Upper lobe of left lung (tissue), 6 donors: Measurements from ENCODE around the gene SRPK2. TPM values are rescaled to one million over a fixed set of nuclear protein-coding genes. Genes with fewer than 3 reads are reported as not detected.

Source experiments
- ATAC-seq, 2 donors: fragments of 200-7000 bp; cut with Tn5 transposase; one replicate each; pipeline ENCODE4 v1.9.1; 2022; ENCODE audit warnings: mild to moderate bottlenecking in 2 of 2, moderate library complexity in 2 of 2; ENCODE audit not compliant: low FRiP score in 2 of 2
- DNase-seq, 2 donors: peaks; one replicate each; pipeline ENCODE4 v3.0.0-alpha.2; 2019 to 2020
- H3K27ac ChIP-seq, 4 donors: fragments of 200-600 bp; sonication (generic); one replicate each; pipeline ENCODE4 v1.5.1; 2016 to 2019
- H3K27me3 ChIP-seq, 4 donors: fragments of 200-600 bp; sonication (generic); one replicate each; pipeline ENCODE4 v1.5.1; 2017 to 2019
- H3K36me3 ChIP-seq, 4 donors: fragments of 200-600 bp; sonication (generic); one replicate each; pipeline ENCODE4 v1.5.1; 2016 to 2019
- H3K4me1 ChIP-seq, 4 donors: fragments of 200-600 bp; sonication (generic); one replicate each; pipeline ENCODE4 v1.5.1; 2018 to 2019
- H3K4me3 ChIP-seq, 4 donors: fragments of 200-600 bp; sonication (generic); one replicate each; pipeline ENCODE4 v1.5.1; 2017 to 2019; ENCODE audit warnings: mild to moderate bottlenecking in 2 of 4, moderate library complexity in 1 of 4
- H3K9me3 ChIP-seq, 4 donors: fragments of 200-600 bp; sonication (generic); one replicate each; pipeline ENCODE4 v1.5.1; 2018 to 2019
- EP300 ChIP-seq, 4 donors: sonication (generic); formaldehyde crosslinking; IDR thresholded peaks; one replicate each; pipeline ENCODE4 v1.5.1; 2017; ENCODE audit warnings: antibody characterized with exemption in 4 of 4, control low read depth in 2 of 4
- POLR2A ChIP-seq, 4 donors: fragments of 450-650 bp; IDR thresholded peaks; one replicate each; pipeline ENCODE4 v1.5.1; 2016 to 2017; ENCODE audit warnings: antibody characterized with exemption in 4 of 4, mild to moderate bottlenecking in 2 of 4
- POLR2AphosphoS5 ChIP-seq, 2 donors: sonication (generic); formaldehyde crosslinking; IDR thresholded peaks; one replicate each; pipeline ENCODE4 v1.5.1; 2017; ENCODE audit warnings: antibody characterized with exemption in 2 of 2
- WGBS, 2 donors: methylation state at CpG; one replicate each; pipeline ENCODE4 v1.1.5; 2017 to 2018; 5-methylcytosine and 5-hydroxymethylcytosine counted together
- total RNA-seq, 6 donors: library from RNA; depleted of rRNA in 4 of 6; stranded (reverse); fragments of >200 nt in 4 of 6; gene quantifications; one replicate each; pipeline versions ENCODE4 v1.1.0 to v1.2.1, GENCODE V29; 2016 to 2021
- TF ChIP-seq, protein P1 (sequence below), 6 experiments: fragments of 450-650 bp in 4 of 6; fragments of 200-600 bp in 2 of 6; sonication (generic) in 2 of 6; IDR thresholded peaks; one replicate each; pipeline ENCODE4 v1.5.1; 2016 to 2019; ENCODE audit warnings: antibody characterized with exemption in 6 of 6
- donor health status: DM: no; HTN: no; CAD: no; lungs with moderate emphysema.
- donor health status: DM: no; HTN: yes; CAD: no; lungs with severe emphysema.

The SRPK2 gene
- total RNA-seq, 6 donors from 2014 or later = 29.6 to 55.6 (median 45.6) TPM

GRCh38 chr7:105097619-105098018, 291.1 kb downstream of the SRPK2 start:
- TF ChIP-seq POLR2A (IDR thresholded peaks at IDR 0.05) (no peak), EP300 (IDR thresholded peaks at IDR 0.05) (no peak), POLR2AphosphoS5 (IDR thresholded peaks at IDR 0.05) (no peak)
- TF ChIP-seq, protein P1, sequence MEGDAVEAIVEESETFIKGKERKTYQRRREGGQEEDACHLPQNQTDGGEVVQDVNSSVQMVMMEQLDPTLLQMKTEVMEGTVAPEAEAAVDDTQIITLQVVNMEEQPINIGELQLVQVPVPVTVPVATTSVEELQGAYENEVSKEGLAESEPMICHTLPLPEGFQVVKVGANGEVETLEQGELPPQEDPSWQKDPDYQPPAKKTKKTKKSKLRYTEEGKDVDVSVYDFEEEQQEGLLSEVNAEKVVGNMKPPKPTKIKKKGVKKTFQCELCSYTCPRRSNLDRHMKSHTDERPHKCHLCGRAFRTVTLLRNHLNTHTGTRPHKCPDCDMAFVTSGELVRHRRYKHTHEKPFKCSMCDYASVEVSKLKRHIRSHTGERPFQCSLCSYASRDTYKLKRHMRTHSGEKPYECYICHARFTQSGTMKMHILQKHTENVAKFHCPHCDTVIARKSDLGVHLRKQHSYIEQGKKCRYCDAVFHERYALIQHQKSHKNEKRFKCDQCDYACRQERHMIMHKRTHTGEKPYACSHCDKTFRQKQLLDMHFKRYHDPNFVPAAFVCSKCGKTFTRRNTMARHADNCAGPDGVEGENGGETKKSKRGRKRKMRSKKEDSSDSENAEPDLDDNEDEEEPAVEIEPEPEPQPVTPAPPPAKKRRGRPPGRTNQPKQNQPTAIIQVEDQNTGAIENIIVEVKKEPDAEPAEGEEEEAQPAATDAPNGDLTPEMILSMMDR (IDR thresholded peaks at IDR 0.05) = no peak
- DNase-seq (no peak), ATAC-seq (no peak)
- Histone ChIP-seq H3K9me3 (no peaks in the 10 kb centered on the region), H3K36me3 (peaks cover 5 to 63% (median 15%) of the 10 kb centered on the region in 4 donors), H3K27ac (peak overlapping the region in 1 of 4 donors; percentile 15), H3K4me1 (no peaks in the 10 kb centered on the region), H3K4me3 (no peak overlapping the region), H3K27me3 (no peaks in the 10 kb centered on the region)
- WGBS, 2 donors = 71 to 74% methylated on average over 7 of the region's 7 CpGs

- 93 to 96% methylated on average over 3 of the region's 3 CpGs for WGBS, 2 donors
- ATAC-seq = no peak
- peaks cover 5 to 63% (median 19%) of the 10 kb centered on the region in 4 donors for H3K36me3 ChIP-seq
These were observed 292.4 kb downstream of the SRPK2 start for GRCh38 chr7:105096306-105096705.

GRCh38 chr7:105094966-105095365, 293.8 kb downstream of the SRPK2 start:
- Histone ChIP-seq H3K36me3 (peaks cover 2 to 62% (median 13%) of the 10 kb centered on the region in 4 donors), H3K4me3 (no peak overlapping the region)

More at GRCh38 chr7:105096306-105096705, 292.4 kb downstream of the SRPK2 start:
- no peaks in the 10 kb centered on the region for H3K9me3 ChIP-seq
- DNase-seq = no peak
- no peak overlapping the region for H3K4me3 ChIP-seq
- TF ChIP-seq EP300 (IDR thresholded peaks at IDR 0.05) = no peak
- TF ChIP-seq POLR2AphosphoS5 (IDR thresholded peaks at IDR 0.05) = no peak
- no peak for TF ChIP-seq POLR2A (IDR thresholded peaks at IDR 0.05)
- TF ChIP-seq, protein P1 (IDR thresholded peaks at IDR 0.05) = no peak
- no peaks in the 10 kb centered on the region for H3K27me3 ChIP-seq
- H3K4me1 ChIP-seq = no peaks in the 10 kb centered on the region
- no peak overlapping the region for H3K27ac ChIP-seq

GRCh38 chr7:105088456-105088855, 300.3 kb downstream of the SRPK2 start:
- TF ChIP-seq, protein P1 (IDR thresholded peaks at IDR 0.05) = no peak
- TF ChIP-seq POLR2A (IDR thresholded peaks at IDR 0.05) (no peak), EP300 (IDR thresholded peaks at IDR 0.05) (no peak), POLR2AphosphoS5 (IDR thresholded peaks at IDR 0.05) (no peak)
- WGBS, 2 donors = 83 to 89% methylated on average over 2 of the region's 2 CpGs
- H3K27ac ChIP-seq = no peak overlapping the region
- H3K27me3 ChIP-seq = no peaks in the 10 kb centered on the region
- H3K36me3 ChIP-seq = peaks cover 6 to 96% (median 27%) of the 10 kb centered on the region in 4 donors
- DNase-seq = no peak
- no peak for ATAC-seq
- H3K4me1 ChIP-seq = peaks cover 0 to 6% (median 0%) of the 10 kb centered on the region in 4 donors
- H3K9me3 ChIP-seq = no peaks in the 10 kb centered on the region
- H3K4me3 ChIP-seq = no peak overlapping the region

More at GRCh38 chr7:105094966-105095365, 293.8 kb downstream of the SRPK2 start:
- Histone ChIP-seq H3K27ac (no peak overlapping the region), H3K27me3 (no peaks in the 10 kb centered on the region), H3K9me3 (no peaks in the 10 kb centered on the region), H3K4me1 (no peaks in the 10 kb centered on the region)
- TF ChIP-seq POLR2AphosphoS5 (IDR thresholded peaks at IDR 0.05) = no peak
- no peak for TF ChIP-seq POLR2A (IDR thresholded peaks at IDR 0.05)
- TF ChIP-seq, protein P1 (IDR thresholded peaks at IDR 0.05) = no peak
- TF ChIP-seq EP300 (IDR thresholded peaks at IDR 0.05) = no peak
- ATAC-seq (no peak), DNase-seq (no peak)

DNA sequence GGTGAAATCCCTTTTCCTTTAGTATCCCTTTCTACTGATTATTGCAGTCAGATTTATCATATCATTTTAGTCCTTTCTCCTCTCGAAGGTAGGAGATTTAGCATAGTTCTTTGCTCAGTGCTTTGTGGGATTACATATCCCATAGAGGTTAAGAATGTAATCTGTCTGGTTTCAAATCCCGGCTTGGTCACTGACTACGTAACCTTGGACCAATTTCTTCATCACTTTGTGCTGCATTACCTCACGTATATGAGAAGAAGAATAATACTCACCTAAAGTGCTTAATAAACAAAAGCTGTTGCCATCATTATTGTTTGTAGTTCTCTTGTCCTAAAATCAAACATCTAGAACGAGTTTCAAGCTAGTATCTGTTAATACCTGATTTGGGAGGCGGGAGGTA, 300.7 kb downstream of the SRPK2 start:
- Histone ChIP-seq H3K27ac (no peak overlapping the region), H3K36me3 (peaks cover 6 to 96% (median 28%) of the 10 kb centered on the region in 4 donors), H3K27me3 (no peaks in the 10 kb centered on the region), H3K9me3 (no peaks in the 10 kb centered on the region), H3K4me3 (no peak overlapping the region), H3K4me1 (peaks cover 0 to 6% (median 0%) of the 10 kb centered on the region in 4 donors)
- ATAC-seq (no peak), DNase-seq (no peak)
- no peak for TF ChIP-seq POLR2A (IDR thresholded peaks at IDR 0.05)
- TF ChIP-seq, protein P1 (IDR thresholded peaks at IDR 0.05) = no peak
- TF ChIP-seq POLR2AphosphoS5 (IDR thresholded peaks at IDR 0.05) = no peak
- whole genome bisulfite sequencing, 2 donors = 73 to 81% methylated on average over 6 of the region's 6 CpGs
